SK-N-MC (cell line): Measurements from ENCODE around the gene DNPEP.

Source experiments
- DNase-seq: peaks from one replicate; pipeline ENCODE4 v3.0.0-alpha.2; 2011; ENCODE audit warnings: low read depth, low spot score
- H3K27ac ChIP-seq: fragments of 200-600 bp; sonication (generic); 2 replicates; pipeline ENCODE4 v1.5.1; 2016; ENCODE audit warnings: mixed run types
- H3K36me3 ChIP-seq: fragments of 200-600 bp; sonication (generic); 2 replicates; pipeline ENCODE4 v1.6.1; 2017; ENCODE audit warnings: antibody characterized with exemption, low read length, mixed read lengths; ENCODE audit not compliant: insufficient read depth
- H3K4me3 ChIP-seq: fragments of 200-600 bp; sonication (generic); 2 replicates; pipeline ENCODE4 v1.5.1; 2016
- H3K9ac ChIP-seq: fragments of 200-600 bp; sonication (generic); 2 replicates; pipeline ENCODE4 v1.8.0; 2017; ENCODE audit warnings: mixed run types, mixed read lengths; ENCODE audit not compliant: insufficient read length
- H3K9me3 ChIP-seq: fragments of 200-600 bp; sonication (generic); 2 replicates; pipeline ENCODE4 v1.6.1; 2017; ENCODE audit warnings: low read depth, mild to moderate bottlenecking, antibody characterized with exemption, low read length, moderate library complexity, mixed read lengths
- EZH2 ChIP-seq: fragments of 200-600 bp; sonication (generic); IDR thresholded peaks from one replicate; pipeline ENCODE4 v1.6.1; 2017; ENCODE audit warnings: antibody characterized with exemption
- FOXP2 ChIP-seq: optimal IDR thresholded peaks from 2 replicates; pipeline ENCODE3; 2011; ENCODE audit warnings: mild to moderate bottlenecking, moderate library complexity; ENCODE audit not compliant: insufficient read depth; ENCODE audit errors: extremely low read length, control extremely low read depth
- POLR2AphosphoS5 ChIP-seq: IDR thresholded peaks from 2 replicates; pipeline ENCODE4 v1.6.1; 2012; ENCODE audit warnings: mild to moderate bottlenecking, low read depth, low read length, borderline replicate concordance

DNPEP gene

DNA sequence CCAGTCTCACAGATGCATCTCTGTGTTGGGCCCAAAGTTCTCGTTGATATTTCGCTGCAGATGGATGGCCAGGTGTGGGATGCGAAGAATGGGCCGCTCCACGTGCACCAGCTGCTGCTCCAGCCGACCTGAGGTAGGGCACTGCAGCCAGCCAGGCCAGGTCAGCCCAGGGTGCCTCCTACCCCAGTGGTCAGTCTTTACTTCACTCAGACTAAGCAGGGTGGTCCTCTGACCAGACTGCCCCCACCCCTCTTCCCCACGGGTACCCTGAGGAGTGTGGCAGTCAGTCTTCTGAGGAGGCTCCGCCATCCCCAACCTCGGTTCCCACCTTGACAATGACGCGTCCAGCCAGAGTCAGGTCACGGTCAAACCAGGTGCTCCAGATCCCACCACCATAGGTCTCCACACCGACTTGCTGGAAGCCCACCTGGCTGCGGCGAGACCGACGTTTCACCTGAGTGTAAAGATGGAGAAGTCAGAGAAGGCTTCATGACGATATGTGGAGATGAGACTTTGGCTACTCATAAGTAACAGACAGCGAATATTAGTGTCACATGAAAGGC, 1.7 kb downstream of the DNPEP start:
- no peak overlapping the region for H3K27ac ChIP-seq
- H3K9me3 ChIP-seq: no peaks in the 10 kb centered on the region
- no peak overlapping the region for H3K9ac ChIP-seq
- H3K4me3 ChIP-seq: no peak overlapping the region
- peaks cover 11% of the 10 kb centered on the region; the same call in 1 of the 2 replicates for H3K36me3 ChIP-seq
- DNase-seq: no peak
- TF ChIP-seq FOXP2 (no peak), POLR2AphosphoS5 (no peak), EZH2 (no peak)

DNA sequence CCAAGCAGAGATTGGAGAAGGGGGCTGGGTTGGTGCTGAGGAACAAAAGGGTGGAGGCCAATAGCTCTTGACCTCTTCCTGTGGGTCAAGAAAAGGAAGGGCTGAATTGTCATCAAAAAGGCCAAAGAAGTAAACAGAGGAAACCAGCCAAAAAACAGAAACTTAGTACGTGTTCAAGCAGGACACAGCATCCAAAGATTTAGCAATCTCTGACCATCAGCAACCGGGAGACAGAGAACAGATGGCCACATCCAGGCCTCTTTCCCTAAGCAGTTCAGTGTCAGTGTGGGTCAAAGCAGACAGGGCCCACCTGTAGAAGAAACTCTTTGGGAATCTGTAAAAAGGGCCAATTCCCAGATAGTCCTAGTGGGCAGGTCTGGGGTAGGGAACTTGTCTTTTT, 2.9 kb downstream of the DNPEP start:
- peaks cover 11% of the 10 kb centered on the region; the same call in 1 of the 2 replicates for H3K36me3 ChIP-seq
- no peaks in the 10 kb centered on the region for H3K9me3 ChIP-seq
- no peak overlapping the region for H3K9ac ChIP-seq
- no peak overlapping the region for H3K27ac ChIP-seq
- no peak for DNase-seq
- TF ChIP-seq FOXP2 (no peak), EZH2 (no peak), POLR2AphosphoS5 (no peak)
- no peak overlapping the region for H3K4me3 ChIP-seq

DNA sequence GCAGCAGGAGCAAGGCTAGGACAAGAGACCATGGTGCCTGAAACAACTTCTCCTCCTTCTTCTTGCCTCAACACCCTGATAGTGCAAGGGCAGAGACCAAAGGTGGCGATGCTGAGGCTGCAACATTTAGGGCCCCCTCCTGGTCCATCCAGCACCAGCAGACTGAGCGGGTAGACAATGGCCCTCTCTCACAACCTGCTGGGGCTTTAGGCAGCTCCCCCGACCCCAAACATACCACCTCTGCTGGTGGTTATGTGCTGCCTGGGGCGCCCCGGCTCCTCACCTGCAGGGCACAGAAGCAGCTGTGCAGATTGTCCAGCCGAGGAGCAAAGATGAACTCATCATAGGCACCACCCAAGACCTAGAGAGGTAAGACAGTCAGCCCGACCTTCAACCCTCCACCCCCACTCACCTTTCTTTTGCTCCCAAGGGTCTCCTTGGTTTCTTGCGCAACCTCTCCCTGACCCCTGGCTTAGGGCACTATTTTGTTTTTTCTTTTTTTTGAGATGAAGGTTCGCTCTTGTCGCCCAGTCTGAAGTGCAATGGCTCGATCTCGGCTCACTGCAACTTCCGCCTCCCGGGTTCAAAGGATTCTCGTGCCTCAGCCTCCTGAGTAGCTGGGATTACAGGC, 3.5 kb downstream of the DNPEP start:
- no peak for DNase-seq
- peaks cover 11% of the 10 kb centered on the region; the same call in 1 of the 2 replicates for H3K36me3 ChIP-seq
- no peaks in the 10 kb centered on the region for H3K9me3 ChIP-seq
- no peak overlapping the region for H3K9ac ChIP-seq
- TF ChIP-seq POLR2AphosphoS5 (no peak), EZH2 (no peak), FOXP2 (no peak)
- no peak overlapping the region for H3K27ac ChIP-seq
- no peak overlapping the region for H3K4me3 ChIP-seq

DNA sequence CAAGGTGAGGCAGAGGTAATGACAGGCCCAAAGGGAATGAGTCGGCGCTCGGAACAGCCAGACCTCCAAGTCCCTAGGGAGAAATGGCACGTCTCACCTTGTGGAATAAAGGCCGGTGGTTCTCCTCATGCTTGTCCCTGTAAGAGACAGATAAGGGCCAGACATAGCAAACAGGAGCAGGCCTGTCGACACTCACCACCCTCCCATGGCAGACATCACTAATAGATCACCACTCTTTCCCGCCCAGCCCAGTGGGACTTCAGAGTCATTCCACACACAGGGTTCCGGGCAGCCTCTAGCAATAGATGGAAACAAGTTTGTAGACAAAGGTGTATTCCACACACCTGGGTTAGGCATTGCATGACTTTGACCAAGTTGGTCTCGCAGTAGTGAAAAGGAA, 6.3 kb downstream of the DNPEP start:
- no peak for DNase-seq
- H3K9ac ChIP-seq: no peak overlapping the region
- no peak for TF ChIP-seq POLR2AphosphoS5
- TF ChIP-seq FOXP2: no peak
- TF ChIP-seq EZH2: no peak
- no peak overlapping the region for H3K27ac ChIP-seq
- H3K36me3 ChIP-seq: peaks cover 11% of the 10 kb centered on the region; the same call in 1 of the 2 replicates
- no peak overlapping the region for H3K4me3 ChIP-seq
- H3K9me3 ChIP-seq: no peaks in the 10 kb centered on the region

DNA sequence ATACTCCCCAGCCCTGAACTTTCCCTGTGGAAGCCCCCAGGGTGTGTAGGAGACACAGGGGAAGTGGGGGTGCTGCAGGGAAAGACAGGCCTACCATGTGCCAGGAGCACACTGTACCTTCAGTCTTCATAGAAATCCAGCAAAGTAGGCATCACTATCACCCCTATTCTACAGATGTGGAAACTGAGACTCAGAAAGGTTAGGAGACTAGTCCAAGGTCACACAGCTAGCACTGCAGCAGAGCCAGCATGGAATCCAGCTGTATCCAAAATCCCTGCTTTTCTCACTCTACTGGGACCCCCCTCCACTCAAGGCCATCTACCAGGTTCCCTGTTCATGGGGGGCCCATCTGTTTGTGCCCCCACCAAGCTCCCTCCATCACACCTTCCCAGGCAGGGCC, 6.8 kb downstream of the DNPEP start:
- no peak for DNase-seq
- no peaks in the 10 kb centered on the region for H3K9me3 ChIP-seq
- peaks cover 6% of the 10 kb centered on the region; the same call in 1 of the 2 replicates for H3K36me3 ChIP-seq
- H3K4me3 ChIP-seq: no peak overlapping the region
- no peak overlapping the region for H3K9ac ChIP-seq
- TF ChIP-seq FOXP2: no peak
- no peak overlapping the region for H3K27ac ChIP-seq

DNA sequence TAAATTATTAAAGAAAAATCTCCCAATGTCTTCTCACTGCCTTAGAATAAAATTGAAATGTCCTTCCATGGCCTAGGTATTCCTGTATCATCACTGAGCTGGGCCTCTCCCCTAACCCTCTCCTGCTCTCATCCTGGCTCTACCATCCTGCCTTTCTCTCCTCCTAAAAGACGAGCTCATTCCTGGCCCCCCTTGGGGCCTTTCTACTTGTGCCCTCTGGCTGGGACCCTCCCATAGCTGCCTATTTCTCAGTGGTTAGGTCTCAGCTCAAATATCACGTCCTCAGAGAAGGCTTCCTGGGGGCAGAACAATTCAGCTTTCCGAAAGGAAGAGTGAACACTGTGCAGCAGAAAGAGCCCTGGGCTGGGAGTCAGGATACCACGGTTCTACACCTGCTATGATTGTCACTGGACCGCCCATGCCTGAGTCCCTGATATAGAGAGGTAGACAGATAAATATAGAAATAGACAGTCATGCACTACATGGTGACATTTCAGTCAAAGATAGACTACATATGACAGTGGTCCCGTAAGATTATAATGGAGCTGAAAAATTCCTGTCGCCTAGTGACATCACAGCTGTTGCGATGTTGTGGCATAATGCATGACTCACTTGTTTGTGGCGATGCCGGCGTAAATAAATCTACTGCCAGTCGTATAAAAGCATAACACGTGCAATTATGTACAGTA, 9.4 kb downstream of the DNPEP start:
- no peak overlapping the region for H3K9ac ChIP-seq
- no peak for DNase-seq
- TF ChIP-seq EZH2: no peak
- no peak for TF ChIP-seq POLR2AphosphoS5
- no peak for TF ChIP-seq FOXP2
- no peak overlapping the region for H3K4me3 ChIP-seq
- peaks cover 3% of the 10 kb centered on the region; the same call in 1 of the 2 replicates for H3K36me3 ChIP-seq
- no peak overlapping the region for H3K27ac ChIP-seq
- H3K9me3 ChIP-seq: no peaks in the 10 kb centered on the region

DNA sequence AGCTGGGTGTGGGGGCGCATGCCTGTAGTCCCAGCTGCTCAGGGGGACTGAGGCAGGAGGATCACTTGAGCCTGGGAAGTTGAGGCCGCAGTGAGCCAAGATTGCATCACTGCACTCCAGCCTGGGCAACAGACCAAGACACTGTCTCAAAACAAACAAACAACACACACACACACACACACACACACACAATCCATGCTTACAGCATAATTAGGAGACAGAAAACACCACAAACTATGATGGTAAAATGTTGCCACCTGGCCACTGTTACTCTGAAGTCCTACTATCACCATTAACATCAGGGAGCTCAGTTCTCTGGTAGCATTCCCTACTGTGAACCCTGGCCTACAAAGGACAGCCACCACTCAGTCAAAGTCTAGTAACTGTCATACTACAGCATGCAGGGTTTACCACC, 18.3 kb downstream of the DNPEP start:
- DNase-seq: no peak
- H3K4me3 ChIP-seq: no peak overlapping the region
- H3K9ac ChIP-seq: no peak overlapping the region
- TF ChIP-seq EZH2 (no peak), POLR2AphosphoS5 (no peak), FOXP2 (no peak)
- no peaks in the 10 kb centered on the region; the same call in 1 of the 2 replicates for H3K36me3 ChIP-seq
- no peak overlapping the region for H3K27ac ChIP-seq
- no peaks in the 10 kb centered on the region for H3K9me3 ChIP-seq

DNA sequence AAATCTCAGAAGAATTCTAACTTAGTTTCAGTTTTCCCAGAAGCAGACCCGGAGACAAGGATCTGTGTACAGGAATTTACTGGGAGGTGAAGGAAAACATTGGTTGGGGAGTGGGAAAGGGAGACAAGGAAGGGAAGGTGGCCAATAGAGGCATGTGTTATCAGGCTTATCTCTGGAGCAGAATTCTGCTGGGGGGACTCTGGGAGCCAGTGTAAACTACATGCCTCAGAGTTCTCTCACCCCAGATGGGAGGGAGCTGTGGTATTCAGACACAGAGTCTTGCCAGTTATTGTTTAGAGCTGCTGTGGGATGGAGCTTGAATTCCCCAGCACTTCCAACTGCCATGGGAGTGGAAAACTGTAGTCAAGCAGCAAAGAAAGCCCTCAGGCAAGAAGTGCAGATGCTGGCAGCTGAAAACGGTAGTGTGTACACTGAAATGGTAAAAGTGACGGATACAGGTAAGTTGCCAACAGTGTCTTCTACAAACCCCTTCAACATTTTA, 19.0 kb downstream of the DNPEP start:
- H3K27ac ChIP-seq: no peak overlapping the region
- H3K4me3 ChIP-seq: no peak overlapping the region
- no peak for DNase-seq
- H3K9ac ChIP-seq: no peak overlapping the region
- TF ChIP-seq EZH2 (no peak), POLR2AphosphoS5 (no peak), FOXP2 (no peak)
- H3K9me3 ChIP-seq: no peaks in the 10 kb centered on the region
- H3K36me3 ChIP-seq: no peaks in the 10 kb centered on the region

DNA sequence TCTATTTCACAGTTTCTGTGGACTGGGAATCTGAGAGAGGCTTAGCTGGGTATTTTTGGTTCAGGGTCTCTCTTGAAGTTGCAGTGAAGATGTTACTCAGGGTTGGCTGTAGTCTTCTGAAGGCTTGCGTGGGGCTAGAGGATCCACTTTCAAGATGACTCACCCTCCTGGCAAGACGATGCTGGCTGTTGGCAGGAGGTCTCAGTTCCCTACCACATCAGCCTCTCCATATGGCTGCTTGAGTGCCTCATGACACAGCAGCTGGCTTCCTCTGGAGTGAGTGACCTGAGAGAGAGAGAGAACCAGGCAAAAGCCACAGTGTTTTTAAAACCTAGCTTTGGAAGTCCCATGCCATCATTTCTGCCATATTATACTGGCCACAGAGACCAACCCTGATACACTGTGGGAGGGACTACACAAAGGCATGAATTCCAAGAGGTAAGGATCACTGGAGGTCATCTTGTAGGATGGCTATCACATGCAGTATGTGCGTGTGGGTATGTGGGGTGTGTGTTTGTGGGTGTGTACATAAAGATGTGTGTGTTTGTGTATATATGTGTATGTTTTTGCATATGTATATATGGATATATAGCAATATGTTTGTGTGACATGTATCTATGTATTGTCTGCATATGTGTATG, 25.1 kb downstream of the DNPEP start:
- H3K4me3 ChIP-seq: no peak overlapping the region
- no peak for TF ChIP-seq POLR2AphosphoS5
- TF ChIP-seq EZH2: no peak
- TF ChIP-seq FOXP2: no peak
- DNase-seq: no peak
- H3K9ac ChIP-seq: no peak overlapping the region
- H3K9me3 ChIP-seq: no peaks in the 10 kb centered on the region
- H3K27ac ChIP-seq: no peak overlapping the region
- no peaks in the 10 kb centered on the region for H3K36me3 ChIP-seq
